A549 (cell line): ENCODE data around the gene MMP15.
"Not testable (repeated sequence)": the region's sequence is repeated elsewhere in the genome, so short reads cannot be mapped to it uniquely, and the experiment has no call there.

Experiments used
- CEBPB ChIP-seq, 2 experiments: fragments of >200 bp in 1 of 2; sonication (Bioruptor Twin) in 1 of 2; formaldehyde crosslinking in 1 of 2; IDR thresholded peaks; 2 replicates each; pipeline ENCODE4 v1.6.1; 2012 to 2016
- CHD2 ChIP-seq: fragments of 150-350 bp; IDR thresholded peaks from 2 replicates; pipeline ENCODE4 v1.6.1; 2014; ENCODE audit warnings: low read length; ENCODE audit not compliant: partially characterized antibody
- EHMT2 ChIP-seq: fragments of 200-600 bp; sonication (generic); IDR thresholded peaks from 2 replicates; pipeline ENCODE4 v1.6.1; 2016; ENCODE audit warnings: antibody characterized with exemption, low read depth, mild to moderate bottlenecking, moderate library complexity
- EP300 ChIP-seq, 2 experiments: fragments of >200 bp; sonication (Bioruptor Twin); formaldehyde crosslinking; IDR thresholded peaks; 2 replicates in 1 of 2; 3 replicates in 1 of 2; pipeline ENCODE4 v1.6.1; 2016 to 2017
- HDAC2 ChIP-seq: fragments of 200-600 bp; sonication (generic); IDR thresholded peaks from 2 replicates; pipeline ENCODE4 v1.6.1; 2016
- KDM1A ChIP-seq: fragments of 200-600 bp; sonication (generic); IDR thresholded peaks from 2 replicates; pipeline ENCODE4 v1.6.1; 2016; ENCODE audit warnings: low read depth, mild to moderate bottlenecking
- NFE2L2 ChIP-seq: fragments of 150-350 bp; conservative IDR thresholded peaks from 2 replicates; pipeline ENCODE4 v1.6.1; 2014; ENCODE audit warnings: low read length
- NR3C1 ChIP-seq: fragments of >200 bp; sonication (Bioruptor Twin); formaldehyde crosslinking; IDR thresholded peaks from 3 replicates; pipeline ENCODE4 v1.6.1; 2017
- POLR2A ChIP-seq: IDR thresholded peaks from 2 replicates; pipeline ENCODE4 v1.6.1; 2012; ENCODE audit warnings: mild to moderate bottlenecking, low read length
- RNF2 ChIP-seq: fragments of 200-600 bp; sonication (generic); IDR thresholded peaks from 2 replicates; pipeline ENCODE4 v1.6.1; 2016; ENCODE audit warnings: low read depth, mild to moderate bottlenecking, antibody characterized with exemption, moderate library complexity, borderline replicate concordance
- SREBF2 ChIP-seq: fragments of 450-650 bp; IDR thresholded peaks from 2 replicates; pipeline ENCODE4 v1.6.1; 2014; ENCODE audit warnings: mild to moderate bottlenecking, moderate library complexity
- TF ChIP-seq, protein P1 (sequence below): fragments of >200 bp; sonication (Bioruptor Twin); formaldehyde crosslinking; IDR thresholded peaks from 3 replicates; pipeline ENCODE4 v1.5.1; 2016
- TF ChIP-seq, protein P2 (sequence below): IDR thresholded peaks from 2 replicates; pipeline ENCODE4 v1.6.1; 2012

DNA sequence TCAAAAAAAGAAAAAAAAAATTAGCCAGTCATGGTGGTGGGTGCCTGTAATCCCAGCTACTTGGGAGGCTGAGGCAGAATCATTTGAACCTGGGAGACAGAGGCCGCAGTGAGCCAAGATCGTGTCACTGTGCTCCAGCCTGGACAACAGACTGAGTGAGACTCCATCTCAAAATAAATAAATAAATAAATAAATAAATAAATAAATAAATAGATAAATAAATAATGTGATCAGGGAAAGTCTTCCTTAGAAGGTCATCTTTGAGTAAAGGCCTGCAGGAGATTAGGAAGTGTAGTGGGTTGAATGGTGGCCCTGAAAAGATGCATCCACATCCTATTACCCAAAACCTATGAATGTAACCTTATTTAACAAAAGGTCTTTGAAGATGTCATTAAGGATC is 47.5 kb downstream of the MMP15 start:
- TF ChIP-seq, protein P1, sequence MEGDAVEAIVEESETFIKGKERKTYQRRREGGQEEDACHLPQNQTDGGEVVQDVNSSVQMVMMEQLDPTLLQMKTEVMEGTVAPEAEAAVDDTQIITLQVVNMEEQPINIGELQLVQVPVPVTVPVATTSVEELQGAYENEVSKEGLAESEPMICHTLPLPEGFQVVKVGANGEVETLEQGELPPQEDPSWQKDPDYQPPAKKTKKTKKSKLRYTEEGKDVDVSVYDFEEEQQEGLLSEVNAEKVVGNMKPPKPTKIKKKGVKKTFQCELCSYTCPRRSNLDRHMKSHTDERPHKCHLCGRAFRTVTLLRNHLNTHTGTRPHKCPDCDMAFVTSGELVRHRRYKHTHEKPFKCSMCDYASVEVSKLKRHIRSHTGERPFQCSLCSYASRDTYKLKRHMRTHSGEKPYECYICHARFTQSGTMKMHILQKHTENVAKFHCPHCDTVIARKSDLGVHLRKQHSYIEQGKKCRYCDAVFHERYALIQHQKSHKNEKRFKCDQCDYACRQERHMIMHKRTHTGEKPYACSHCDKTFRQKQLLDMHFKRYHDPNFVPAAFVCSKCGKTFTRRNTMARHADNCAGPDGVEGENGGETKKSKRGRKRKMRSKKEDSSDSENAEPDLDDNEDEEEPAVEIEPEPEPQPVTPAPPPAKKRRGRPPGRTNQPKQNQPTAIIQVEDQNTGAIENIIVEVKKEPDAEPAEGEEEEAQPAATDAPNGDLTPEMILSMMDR = not testable (repeated sequence)
- TF ChIP-seq, protein P2, sequence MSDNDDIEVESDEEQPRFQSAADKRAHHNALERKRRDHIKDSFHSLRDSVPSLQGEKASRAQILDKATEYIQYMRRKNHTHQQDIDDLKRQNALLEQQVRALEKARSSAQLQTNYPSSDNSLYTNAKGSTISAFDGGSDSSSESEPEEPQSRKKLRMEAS = not testable (repeated sequence)
- not testable (repeated sequence) for TF ChIP-seq POLR2A; SREBF2; RNF2; EP300 (IDR thresholded peaks at IDR 0.05); NFE2L2; KDM1A; CEBPB (IDR thresholded peaks at IDR 0.05); CHD2; NR3C1; HDAC2; EHMT2
